ENCODE measurements around the gene DLEU7. TPM values are rescaled to one million over a fixed set of nuclear protein-coding genes. Genes with fewer than 3 reads are reported as not detected.

Gene DLEU7
- total and polyA plus RNA-seq, 9 of the 15 experiments (the other 6 are each of a cell fraction or from before 2014, with no cell fraction given), result 0.03 to 0.06 TPM; not detected in 7

DNA sequence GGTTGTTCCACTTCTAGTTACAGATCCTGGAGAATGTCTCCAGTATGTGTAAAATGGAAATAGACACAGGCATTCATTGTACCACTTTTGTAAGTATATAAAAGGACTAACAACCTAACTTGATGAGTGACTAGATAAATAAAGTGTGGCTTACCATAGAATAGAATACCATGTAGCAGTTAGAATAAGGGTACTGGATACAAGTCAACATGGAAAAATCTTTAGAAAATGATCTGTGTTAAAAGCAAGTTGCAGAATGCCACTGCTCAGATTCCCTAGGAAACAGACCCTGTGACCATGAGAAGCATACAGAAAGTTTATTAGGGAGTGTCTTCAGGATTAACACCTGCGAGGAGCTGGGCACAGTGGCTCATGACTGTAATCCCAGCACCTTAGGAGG lies 40.2 kb upstream of the DLEU7 start (continued):
- no peak for TF ChIP-seq FIP1L1 (IDR thresholded peaks at IDR 0.05; ENCODE audit: low read depth, low read length, poor library complexity, severe bottlenecking)
- no peak for TF ChIP-seq MEF2D (tag; conservative IDR thresholded peaks at IDR 0.05; ENCODE audit: low read depth)
- TF ChIP-seq, protein P1, sequence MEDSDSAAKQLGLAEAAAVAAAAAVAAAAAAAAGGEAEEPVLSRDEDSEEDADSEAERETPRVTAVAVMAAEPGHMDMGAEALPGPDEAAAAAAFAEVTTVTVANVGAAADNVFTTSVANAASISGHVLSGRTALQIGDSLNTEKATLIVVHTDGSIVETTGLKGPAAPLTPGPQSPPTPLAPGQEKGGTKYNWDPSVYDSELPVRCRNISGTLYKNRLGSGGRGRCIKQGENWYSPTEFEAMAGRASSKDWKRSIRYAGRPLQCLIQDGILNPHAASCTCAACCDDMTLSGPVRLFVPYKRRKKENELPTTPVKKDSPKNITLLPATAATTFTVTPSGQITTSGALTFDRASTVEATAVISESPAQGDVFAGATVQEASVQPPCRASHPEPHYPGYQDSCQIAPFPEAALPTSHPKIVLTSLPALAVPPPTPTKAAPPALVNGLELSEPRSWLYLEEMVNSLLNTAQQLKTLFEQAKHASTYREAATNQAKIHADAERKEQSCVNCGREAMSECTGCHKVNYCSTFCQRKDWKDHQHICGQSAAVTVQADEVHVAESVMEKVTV (CRISPR knock-in tag; IDR thresholded peaks at IDR 0.05), result no peak
- TF ChIP-seq, protein P2, sequence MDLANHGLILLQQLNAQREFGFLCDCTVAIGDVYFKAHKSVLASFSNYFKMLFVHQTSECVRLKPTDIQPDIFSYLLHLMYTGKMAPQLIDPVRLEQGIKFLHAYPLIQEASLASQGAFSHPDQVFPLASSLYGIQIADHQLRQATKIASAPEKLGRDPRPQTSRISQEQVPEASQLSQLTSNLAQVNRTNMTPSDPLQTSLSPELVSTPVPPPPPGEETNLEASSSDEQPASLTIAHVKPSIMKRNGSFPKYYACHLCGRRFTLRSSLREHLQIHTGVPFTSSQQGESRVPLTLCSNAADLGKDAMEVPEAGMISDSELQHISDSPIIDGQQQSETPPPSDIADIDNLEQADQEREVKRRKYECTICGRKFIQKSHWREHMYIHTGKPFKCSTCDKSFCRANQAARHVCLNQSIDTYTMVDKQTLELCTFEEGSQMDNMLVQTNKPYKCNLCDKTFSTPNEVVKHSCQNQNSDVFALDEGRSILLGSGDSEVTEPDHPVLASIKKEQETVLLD (IDR thresholded peaks at IDR 0.05), result no peak
- TF ChIP-seq, protein P3, sequence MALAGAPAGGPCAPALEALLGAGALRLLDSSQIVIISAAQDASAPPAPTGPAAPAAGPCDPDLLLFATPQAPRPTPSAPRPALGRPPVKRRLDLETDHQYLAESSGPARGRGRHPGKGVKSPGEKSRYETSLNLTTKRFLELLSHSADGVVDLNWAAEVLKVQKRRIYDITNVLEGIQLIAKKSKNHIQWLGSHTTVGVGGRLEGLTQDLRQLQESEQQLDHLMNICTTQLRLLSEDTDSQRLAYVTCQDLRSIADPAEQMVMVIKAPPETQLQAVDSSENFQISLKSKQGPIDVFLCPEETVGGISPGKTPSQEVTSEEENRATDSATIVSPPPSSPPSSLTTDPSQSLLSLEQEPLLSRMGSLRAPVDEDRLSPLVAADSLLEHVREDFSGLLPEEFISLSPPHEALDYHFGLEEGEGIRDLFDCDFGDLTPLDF (CRISPR knock-in tag; IDR thresholded peaks at IDR 0.05), result no peak
- no peak for TF ChIP-seq RB1 (IDR thresholded peaks at IDR 0.05; ENCODE audit: low read depth)
- TF ChIP-seq, protein P4, sequence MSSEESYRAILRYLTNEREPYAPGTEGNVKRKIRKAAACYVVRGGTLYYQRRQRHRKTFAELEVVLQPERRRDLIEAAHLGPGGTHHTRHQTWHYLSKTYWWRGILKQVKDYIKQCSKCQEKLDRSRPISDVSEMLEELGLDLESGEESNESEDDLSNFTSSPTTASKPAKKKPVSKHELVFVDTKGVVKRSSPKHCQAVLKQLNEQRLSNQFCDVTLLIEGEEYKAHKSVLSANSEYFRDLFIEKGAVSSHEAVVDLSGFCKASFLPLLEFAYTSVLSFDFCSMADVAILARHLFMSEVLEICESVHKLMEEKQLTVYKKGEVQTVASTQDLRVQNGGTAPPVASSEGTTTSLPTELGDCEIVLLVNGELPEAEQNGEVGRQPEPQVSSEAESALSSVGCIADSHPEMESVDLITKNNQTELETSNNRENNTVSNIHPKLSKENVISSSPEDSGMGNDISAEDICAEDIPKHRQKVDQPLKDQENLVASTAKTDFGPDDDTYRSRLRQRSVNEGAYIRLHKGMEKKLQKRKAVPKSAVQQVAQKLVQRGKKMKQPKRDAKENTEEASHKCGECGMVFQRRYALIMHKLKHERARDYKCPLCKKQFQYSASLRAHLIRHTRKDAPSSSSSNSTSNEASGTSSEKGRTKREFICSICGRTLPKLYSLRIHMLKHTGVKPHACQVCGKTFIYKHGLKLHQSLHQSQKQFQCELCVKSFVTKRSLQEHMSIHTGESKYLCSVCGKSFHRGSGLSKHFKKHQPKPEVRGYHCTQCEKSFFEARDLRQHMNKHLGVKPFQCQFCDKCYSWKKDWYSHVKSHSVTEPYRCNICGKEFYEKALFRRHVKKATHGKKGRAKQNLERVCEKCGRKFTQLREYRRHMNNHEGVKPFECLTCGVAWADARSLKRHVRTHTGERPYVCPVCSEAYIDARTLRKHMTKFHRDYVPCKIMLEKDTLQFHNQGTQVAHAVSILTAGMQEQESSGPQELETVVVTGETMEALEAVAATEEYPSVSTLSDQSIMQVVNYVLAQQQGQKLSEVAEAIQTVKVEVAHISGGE (CRISPR knock-in tag; IDR thresholded peaks at IDR 0.05), result no peak
- no peak for TF ChIP-seq YY1 (IDR thresholded peaks at IDR 0.05; ENCODE audit: borderline replicate concordance in 1 of 3, control insufficient read depth in 1 of 3, extremely low read depth in 1 of 3, insufficient read depth in 3 of 3, insufficient read length in 1 of 3, insufficient replicate concordance in 2 of 3, low read depth in 1 of 3, low read length in 2 of 3)
- TF ChIP-seq CBX1 (IDR thresholded peaks at IDR 0.05; ENCODE audit: low read depth), result no peak
- TF ChIP-seq ZNF174 (CRISPR knock-in tag; IDR thresholded peaks at IDR 0.05), result no peak

Data from K562 (cell line).